Activated CD8-positive, alpha-beta memory T cell treated with anti-CD3 and anti-CD28 coated beads, Interleukin-2, amount 50 U/mL, for 1 hour (primary cell): ENCODE measurements around the gene KLHL17.
"Not testable (repeated sequence)": the region's sequence is repeated elsewhere in the genome, so short reads cannot be mapped to it uniquely, and the experiment has no call there.

Experiments
- DNase-seq: peaks from one replicate; pipeline ENCODE4 v3.0.0-alpha.2; 2020; ENCODE audit errors: extremely low read depth

KLHL17 gene

DNA sequence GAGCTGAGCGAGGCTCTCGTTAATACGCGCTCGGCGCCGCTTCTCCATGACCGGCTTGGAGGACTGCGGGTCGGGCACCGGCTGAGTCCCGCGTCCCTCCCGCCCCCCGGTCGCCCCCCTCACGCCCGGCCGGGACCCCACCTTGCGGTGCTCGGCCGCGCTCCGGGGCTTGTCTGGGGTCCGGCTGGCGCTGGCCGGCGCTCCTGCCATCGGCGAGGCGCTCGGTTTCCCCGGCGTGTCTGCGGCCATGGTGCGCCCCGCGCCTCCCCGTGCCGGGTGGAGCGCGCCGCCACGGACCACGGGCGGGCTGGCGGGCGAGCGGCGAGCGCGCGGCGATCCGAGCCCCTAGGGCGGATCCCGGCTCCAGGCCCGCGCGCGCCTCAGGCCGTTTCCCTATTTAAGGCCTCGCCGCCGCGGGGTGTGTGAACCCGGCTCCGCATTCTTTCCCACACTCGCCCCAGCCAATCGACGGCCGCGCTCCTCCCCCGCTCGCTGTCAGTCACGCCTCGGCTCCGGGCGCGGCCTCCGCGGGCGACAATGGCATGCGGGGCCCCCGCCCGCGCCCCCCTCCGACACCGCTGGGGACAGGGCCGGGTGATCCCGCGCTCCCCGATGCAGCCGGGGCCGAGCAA lies 39.5 kb downstream of the KLHL17 start, which contains the start of gene HES4:
HES4 (minus strand) TSS at position 373 of the 632 bp plus-strand sequence; CDS start at position 249, 124 bp downstream.
- no peak for DNase-seq

DNA sequence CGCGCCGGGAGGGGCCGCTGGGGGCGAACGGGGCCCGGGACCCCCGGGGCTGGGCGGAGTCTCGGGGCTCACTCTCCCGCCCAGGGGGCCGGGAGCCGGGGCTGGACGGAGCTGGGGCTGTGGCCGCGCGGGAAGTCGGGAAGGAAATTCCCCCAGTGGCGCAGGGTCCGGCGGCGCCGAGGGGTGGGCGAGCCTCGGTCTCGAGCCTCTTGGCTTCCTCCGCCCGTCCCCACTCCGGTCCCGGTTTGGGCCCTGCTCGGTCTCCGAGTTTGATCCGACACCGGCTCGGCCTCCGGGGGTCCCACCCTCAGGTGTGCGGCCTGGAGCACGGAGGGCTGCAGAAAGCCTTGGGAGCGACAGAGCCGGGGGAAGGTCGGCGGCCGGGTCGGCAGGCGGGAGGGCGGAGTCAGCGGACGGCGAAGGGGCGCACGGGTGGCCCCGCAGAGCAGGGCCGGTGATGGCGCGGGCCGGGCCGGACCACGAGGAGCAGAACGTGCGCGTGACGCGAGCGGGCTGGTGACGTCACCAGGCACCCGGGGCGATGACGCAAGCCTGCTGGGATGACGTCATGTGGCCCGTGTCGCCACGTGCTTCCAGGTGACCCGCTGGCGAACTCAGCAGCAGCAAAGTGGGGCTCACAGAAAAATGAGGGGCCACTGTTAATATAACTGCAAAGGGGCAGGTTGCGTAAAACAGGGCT lies 40.1 kb downstream of the KLHL17 start:
- DNase-seq, result peak; percentile 62

DNA sequence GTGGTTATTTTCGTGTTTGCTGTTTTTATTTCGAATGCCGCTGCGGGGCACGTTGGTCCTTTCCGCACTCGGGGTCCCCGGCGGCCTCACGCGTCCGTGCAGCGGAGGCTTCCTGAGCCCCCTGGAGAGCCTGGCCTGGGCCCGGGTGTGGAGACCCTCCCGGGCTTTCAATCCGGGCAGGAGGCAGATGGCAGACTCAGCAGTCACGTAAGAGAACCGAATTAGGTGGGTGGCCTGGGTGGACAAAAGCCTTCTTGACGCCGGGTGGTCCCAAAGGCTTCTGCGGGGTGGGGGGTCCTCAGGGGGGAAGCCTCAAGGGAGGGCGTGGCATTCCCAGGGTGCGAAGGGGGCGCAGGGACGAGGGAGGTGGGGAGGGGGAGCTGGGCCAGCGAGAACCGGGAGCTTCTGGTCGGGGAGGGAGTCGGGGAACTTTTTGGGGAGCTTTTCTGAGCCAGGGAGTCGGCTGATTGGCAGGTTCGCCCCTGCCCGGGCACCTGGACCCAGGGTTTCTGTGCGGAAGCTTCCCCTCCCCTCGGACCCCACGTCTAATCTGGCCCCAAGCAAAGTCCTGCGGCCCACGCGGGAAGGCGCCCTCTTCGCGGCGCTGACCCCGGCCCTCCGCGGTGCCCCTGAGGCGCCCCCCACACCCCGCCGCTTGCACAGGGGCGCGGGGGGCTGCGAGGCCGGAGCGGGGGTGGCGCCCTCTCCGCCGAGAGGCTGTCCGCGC lies 40.8 kb downstream of the KLHL17 start:
- no peak for DNase-seq

DNA sequence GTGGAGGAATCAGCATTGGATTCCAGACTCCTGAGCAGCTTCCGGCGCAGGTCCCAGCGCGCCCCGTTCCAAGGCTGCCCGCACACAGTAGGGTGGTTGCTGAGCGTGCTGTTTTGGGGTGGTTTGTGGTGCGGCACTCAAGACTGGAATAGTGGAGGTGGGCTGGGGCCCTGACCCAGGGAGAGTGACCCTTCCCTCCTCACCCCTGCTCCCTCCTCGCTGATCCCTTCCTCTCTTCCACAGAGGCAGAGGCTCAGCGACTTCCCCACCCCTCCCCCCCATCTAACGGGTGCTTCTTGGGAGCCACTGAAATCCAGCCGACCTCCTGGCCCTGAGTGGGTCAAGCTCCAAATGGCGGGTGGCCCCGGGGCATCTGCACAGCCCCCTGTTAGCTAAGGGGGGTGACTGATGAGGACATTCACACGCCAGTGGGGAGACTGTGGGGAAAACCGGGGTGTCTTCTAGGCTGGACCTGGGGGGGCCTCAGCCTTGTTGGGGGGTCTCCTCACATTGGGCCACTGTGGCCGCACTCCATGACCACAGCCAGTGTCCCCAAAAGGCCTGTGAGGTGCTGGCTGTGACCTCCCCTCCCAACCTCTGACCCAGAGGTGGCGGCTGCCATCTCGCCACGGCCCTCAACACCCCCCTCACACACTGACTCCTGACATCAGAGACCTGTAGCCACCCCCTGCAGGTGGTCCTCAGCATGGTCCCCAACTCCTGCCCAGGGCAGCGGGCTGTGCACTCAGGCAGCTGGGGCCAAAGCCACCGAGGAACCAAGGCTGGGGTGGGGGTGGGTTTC lies 43.4 kb downstream of the KLHL17 start:
- DNase-seq, result no peak

DNA sequence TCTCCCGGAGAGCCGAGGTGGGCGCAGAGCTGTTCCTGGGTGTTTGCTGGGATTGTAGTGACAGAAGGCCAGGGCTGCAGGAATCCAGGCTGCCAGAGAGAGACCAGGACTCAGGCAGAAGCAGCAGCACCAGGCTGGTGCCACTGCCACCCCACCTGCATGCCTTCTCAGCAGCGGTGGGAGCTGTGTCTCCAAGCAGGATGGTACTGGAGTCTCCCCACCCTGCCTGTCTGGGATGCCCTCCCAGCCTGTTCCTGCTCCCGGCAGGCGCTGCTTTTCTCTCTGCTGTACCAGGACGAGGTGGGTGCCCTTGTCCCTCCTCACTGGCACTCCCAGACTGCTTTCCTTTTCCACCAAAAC lies 44.0 kb downstream of the KLHL17 start:
- no peak for DNase-seq

DNA sequence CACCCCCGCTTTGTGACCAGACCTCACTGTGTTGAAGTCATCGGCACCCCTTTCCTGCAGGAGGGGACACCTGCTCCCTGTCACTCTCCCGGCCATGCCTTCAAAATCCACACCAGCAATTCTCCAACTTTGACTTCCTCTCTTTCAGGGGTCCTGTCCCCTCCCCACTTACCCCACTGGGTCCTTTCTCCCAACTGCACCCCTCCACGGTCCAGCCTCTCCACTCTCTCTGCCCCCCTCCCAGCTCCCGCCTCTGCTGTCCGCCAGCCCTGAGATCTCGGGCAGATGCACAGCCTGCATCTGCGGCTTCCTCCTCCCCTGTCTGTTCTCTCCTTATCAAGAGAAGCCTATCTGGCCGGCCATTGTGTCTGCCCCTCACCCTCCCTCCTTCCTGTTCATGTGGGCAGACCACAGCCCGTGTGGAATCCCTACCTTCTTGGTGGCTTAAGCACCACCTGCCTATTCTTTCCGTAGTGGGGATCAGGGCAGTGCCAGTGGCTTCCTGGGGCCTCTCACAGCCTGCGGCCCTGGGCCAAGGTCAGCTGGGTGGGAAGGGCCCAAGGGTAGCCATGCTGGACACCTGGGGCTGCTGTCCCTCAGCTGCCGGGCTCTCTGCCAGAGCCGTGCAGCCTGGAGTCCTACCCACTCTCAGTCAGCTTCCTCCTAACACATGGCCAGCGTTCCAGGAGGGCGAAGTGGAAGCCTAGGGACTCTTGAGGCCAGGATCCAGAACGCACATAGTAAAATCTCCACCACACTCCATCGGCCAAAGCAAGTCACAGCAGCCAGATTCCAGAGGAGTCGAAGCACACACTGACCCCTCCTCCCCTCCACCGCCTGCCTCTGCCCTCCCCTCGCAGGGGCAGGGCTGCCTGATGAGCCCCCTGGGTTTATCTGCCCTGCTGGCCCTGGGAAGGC lies 44.7 kb downstream of the KLHL17 start:
- DNase-seq, result no peak

DNA sequence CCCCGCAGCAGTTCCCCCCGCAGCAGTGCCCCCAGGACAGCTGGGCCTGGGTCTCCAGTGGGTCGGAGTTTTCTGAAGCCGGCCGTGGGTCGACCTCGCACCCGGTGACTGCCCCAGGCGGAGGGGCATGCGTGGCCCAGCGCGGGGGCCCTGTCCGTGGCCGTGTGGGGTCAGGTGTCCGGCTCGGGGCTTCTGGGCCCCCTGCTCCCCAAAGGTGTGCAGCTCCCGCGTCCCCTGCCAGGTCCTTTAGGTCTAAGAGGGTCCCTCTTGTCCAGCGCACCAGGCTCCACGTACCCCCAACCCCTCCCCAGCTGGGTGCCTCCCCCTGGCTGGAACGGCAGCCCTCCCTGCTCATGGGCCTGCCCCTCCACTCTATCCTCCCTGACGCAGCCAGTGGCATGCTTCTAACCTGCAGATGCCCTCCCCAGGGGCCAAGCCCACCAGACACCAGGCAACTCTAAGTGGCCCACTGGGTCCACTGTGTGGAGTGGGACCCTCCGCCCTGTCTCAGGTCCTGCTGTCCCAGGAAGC lies 45.5 kb downstream of the KLHL17 start:
- DNase-seq, result no peak

DNA sequence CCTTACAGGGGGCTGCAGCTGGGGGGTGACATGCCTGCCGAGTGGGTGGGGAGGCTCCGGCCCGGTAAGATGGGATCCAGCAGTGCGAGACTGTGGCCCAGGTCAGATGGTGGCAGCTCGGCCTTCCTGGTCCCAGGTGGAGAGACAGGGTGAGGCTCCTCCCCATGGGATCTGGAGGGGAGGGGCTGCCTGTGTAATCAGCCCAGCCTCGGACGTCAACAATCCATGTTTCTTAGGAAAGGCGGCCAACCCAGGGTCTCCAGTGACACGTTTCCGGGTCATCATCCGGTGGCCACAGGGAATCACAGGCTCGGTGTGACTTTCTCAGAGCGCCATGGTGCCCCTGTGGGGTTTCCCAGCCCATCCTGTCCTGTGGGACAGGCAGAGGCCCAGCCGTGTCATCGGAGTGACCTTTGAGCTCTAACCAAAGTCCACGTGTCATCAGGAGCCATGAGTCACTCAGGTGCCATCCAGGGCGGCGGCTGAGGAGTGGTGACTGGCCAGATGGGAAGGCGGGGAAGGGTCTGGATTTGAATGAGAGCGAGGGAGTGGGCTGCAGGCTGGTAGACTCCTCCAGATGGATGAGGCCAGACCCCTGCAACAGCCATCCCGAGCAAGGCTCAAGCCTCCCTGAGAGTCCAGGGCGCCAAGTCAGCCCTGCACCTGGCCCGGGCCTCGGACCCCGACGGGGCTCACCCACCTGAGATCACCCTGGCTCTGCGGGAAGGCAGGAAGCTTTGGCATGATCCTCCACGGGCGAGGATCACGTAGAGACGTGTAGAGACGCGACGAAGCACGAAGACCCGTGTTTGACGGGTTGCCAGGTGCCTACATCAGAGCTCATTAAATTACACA lies 46.1 kb downstream of the KLHL17 start:
- no peak for DNase-seq

DNA sequence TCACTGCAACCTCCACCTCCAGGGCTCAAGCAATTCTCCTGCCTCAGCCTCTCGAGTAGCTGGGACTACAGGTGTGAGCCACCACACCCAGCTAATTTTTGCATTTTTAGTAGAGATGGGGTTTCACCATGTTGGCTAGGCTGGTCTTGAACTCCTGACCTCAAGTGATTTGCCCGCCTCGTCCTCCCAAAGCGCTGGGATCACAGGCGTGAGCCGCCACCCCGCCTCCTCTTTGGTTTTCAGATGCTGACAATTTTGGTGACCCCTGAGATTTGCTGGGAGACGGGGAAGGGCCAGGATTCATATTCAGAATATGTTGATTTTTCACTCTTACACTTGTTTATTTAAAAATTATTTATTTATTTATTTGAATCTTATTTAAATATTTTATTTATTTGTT lies 49.7 kb downstream of the KLHL17 start:
- DNase-seq, result not testable (repeated sequence)

DNA sequence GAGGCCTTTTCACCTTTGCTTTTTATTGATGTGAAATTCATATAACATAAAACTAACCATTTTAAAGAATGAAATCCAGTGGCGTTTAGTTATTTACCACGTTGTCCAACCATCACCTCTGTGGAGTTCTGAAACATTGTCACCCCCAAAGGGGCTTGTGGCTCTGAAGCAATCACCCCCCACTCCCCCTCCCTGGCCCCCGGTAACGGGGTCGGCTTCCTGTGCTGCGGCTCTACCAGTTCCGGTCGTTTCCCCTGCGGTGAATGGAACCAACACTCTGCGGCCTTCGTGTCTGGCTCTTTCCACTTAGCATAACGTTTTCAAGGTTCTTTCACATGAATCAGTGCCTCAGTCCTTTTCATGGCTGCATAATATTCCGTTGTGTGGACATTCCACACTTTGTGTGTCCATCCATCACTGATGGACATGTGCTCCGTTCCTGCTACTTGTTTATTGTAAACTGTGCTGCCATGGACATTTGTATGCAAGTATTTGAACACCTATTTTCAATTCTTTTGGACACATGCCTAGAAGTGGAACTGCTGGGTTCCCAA lies 51.1 kb downstream of the KLHL17 start:
- no peak for DNase-seq

DNA sequence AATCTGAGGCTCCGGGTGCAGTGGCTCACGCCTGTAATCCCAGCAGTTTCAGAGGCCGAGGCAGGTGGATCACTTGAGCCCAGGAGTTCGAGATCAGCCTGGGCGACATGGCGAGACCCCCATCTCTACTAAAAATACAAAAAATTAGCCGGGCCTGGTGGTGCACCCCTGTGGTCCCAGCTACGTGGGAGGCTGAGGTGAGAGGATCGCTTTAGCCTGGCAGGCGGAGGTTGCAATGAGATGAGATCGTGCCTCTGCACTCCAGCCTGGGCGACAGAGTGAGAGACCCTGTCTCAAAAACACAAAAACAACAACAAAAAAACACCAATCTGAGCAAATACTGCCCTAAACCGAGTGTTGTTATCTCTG lies 52.3 kb downstream of the KLHL17 start:
- DNase-seq, result not testable (repeated sequence)

DNA sequence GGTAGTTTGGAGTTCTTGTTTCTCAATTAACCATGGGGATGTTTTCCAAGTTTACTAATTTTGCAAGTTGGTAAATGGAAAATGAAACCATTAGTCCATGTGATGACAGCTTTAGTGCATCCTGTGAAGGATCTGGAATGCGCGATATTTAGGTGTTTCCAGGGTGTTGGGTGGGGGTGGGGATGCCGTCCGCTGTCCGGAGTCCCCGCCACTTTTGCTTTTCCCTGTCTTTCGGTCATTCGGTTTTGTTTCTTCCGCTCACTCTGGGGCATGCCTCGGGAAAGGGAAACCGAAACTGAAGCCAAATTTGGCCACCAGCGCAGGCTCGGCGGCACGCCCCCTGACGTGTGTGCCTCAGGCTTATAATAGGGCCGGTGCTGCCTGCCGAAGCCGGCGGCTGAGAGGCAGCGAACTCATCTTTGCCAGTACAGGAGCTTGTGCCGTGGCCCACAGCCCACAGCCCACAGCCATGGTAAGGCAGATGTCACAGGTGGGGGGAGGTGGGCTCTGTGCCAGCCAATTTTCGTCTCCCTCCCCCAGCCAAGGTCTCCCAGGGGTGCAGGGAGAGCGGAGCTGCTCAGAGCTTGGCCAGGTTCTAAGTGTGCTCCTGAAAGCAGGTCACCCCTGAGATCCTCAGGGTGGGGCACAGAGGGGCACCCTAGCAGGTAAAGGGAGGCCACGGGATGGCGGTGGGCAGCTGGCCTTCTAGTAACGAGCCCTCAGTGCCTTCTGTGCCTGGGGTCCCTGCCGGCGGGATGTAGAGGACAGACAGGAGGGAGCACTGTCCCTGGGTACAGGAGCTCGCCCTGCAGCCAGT lies 52.9 kb downstream of the KLHL17 start, which contains the start of gene ISG15:
ISG15 (plus strand) TSS at position 393 of the 817 bp plus-strand sequence; CDS start at position 470, 77 bp downstream.
- DNase-seq, result peak; percentile 71

DNA sequence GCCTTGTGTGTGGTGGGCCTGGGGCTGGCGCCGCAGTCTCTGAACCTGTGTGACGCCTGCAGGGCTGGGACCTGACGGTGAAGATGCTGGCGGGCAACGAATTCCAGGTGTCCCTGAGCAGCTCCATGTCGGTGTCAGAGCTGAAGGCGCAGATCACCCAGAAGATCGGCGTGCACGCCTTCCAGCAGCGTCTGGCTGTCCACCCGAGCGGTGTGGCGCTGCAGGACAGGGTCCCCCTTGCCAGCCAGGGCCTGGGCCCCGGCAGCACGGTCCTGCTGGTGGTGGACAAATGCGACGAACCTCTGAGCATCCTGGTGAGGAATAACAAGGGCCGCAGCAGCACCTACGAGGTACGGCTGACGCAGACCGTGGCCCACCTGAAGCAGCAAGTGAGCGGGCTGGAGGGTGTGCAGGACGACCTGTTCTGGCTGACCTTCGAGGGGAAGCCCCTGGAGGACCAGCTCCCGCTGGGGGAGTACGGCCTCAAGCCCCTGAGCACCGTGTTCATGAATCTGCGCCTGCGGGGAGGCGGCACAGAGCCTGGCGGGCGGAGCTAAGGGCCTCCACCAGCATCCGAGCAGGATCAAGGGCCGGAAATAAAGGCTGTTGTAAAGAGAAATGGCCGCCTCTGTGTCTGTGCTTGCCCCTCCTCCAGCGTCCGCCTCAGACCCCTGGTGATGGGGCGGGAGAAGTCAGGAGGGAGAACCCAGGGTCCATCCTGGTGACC lies 53.7 kb downstream of the KLHL17 start:
- DNase-seq, result no peak

DNA sequence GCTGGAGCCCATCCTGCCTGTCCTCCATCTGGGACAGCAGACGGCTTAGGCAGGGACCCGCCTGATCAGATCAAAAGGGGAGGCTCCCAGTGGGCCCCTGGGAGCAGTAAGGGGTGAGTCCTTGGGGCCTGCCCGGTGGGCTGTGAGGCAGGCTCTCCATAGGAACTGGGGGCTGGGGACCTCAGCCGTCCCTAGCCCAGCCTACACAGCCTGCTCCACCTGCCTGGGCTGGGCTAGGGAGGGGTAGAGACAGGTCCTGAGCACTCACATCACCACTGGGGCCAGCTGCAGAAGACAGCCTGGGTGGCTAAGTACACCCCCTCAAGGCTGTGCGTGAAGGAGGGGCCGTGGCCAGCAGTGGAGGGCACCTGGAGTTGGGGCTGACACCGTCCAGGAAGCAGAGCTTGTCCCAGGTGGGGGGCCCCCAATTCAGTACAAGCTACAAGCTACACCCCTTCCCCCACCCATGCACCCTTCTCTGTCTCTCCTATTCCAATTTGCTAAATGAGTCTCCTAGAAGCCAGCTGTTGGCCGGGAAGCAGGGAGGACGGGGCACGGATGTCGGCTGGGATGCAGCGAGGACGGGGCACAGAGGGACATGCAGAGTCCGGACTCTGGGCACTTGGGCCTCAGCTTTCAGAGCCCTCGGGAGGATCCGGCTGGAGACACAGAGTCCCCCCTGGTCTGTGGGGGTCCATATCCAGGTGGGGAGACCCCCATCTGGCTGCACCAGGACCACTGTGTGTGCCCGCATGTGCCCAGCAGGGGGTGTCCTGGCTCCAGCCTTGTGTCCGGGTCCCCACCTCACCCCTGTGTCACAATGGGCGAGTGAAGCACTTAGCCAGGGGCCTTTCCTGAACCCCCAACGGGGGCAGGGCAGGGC lies 54.7 kb downstream of the KLHL17 start:
- no peak for DNase-seq
